GM23248 (cell line): ENCODE data around the gene UBE2D1.

ENCODE experiments used
- EZH2 ChIP-seq: fragments of 200-600 bp; sonication (generic); IDR thresholded peaks from 2 replicates; pipeline ENCODE4 v1.6.1; 2018; ENCODE audit warnings: antibody characterized with exemption, mild to moderate bottlenecking; ENCODE audit not compliant: insufficient read depth, poor library complexity, severe bottlenecking
- EZH2phosphoT487 ChIP-seq: fragments of 200-600 bp; sonication (generic); IDR thresholded peaks from 2 replicates; pipeline ENCODE4 v1.6.1; 2018; ENCODE audit warnings: antibody characterized with exemption, moderate library complexity, mild to moderate bottlenecking, low read depth; ENCODE audit not compliant: insufficient read depth

DNA sequence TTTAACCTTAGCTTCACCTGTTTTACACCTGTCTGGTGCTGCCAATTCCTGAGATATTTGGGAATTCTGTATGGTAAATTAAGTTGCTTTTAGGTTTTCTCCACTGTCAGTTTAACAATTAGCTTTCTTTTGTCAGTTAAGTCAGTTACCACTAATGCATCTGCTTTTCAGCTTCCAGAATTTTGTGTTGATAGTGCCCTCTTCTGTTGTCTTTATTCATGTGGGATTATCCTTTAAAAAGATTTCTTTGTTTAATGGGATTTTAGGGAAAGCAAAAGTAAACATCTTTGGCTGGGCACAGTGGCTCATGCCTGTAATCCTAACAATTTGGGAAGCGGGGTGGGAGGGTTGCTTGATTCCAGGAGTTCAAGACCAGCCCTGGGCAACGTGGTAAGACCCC, 58.5 kb downstream of the UBE2D1 start:
- no peak for TF ChIP-seq EZH2
- no peak for TF ChIP-seq EZH2phosphoT487
